ENCODE measurements around the gene NDFIP1. TPM values are rescaled to one million over a fixed set of nuclear protein-coding genes. Genes with fewer than 3 reads are reported as not detected.

The NDFIP1 gene, protein sequence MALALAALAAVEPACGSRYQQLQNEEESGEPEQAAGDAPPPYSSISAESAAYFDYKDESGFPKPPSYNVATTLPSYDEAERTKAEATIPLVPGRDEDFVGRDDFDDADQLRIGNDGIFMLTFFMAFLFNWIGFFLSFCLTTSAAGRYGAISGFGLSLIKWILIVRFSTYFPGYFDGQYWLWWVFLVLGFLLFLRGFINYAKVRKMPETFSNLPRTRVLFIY
- total RNA-seq (2014; rRNA removed; shearing (Covaris generic); ENCODE audit: low replicate concordance) = 40.5 and 41.3 TPM in 2 replicates

DNA sequence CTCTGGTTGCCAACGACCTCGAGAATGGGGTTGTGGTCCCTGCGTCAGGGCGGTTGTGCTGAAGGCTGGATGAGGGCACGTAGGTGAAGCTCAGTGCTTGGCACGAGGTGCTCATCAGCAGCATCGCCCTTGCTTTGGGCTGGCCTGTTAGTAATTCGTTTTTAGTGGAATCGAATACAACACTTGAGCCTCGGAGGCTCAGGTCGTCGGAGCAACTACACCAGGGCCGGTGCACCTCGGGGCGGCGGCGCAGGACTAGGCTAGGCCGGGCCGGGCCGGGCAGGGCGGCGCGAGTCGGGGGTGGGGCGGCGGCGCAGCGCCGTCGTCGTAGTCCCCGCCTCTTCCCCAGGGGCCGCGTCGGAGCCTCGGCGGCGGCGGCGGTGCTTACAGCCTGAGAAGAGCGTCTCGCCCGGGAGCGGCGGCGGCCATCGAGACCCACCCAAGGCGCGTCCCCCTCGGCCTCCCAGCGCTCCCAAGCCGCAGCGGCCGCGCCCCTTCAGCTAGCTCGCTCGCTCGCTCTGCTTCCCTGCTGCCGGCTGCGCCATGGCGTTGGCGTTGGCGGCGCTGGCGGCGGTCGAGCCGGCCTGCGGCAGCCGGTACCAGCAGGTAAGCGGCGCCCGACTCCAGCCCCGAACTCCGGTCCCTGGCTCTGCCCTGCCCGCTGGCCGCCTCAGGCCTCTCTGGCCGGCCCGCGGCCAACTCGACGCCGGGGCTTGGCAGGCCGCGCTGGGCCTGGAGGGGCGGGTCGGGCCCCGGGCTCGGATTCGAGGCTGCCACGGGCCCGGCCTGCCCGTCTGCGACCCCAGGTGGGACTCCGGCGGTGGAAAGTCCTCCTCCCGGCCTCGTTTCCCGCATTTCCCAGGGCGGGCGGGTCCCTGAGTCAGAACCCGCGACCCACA lies at the start of gene NDFIP1:
NDFIP1 (plus strand) TSS at position 348 of the 899 bp plus-strand sequence; CDS start at position 544, 196 bp downstream.
- Histone ChIP-seq H3K9me2 (replicated peaks; ENCODE audit: insufficient read depth, low read length) (no peaks in the 10 kb centered on the region), H4K20me1 (ENCODE audit: insufficient read depth, low read depth, low read length) (no peaks in the 10 kb centered on the region), H3K36me3 (ENCODE audit: insufficient read depth, low read length) (peaks cover 5% of the 10 kb centered on the region), H3K4me3 (ENCODE audit: low read length) (peak within 1 kb of the TSS; percentile 85), H3K27me3 (ENCODE audit: low read length) (no peaks in the 10 kb centered on the region), H3K27ac (ENCODE audit: low read length) (peak within 1 kb of the TSS; percentile 40), H3K4me1 (ENCODE audit: low read length) (peaks cover 15% of the 10 kb centered on the region), H3K4me2 (ENCODE audit: low read depth, low read length, poor library complexity, severe bottlenecking) (peak within 1 kb of the TSS; percentile 95), H3K79me2 (ENCODE audit: low read length) (peaks cover 47% of the 10 kb centered on the region), H2AFZ (ENCODE audit: low read length) (peak within 1 kb of the TSS; percentile 96), H3K9me3 (ENCODE audit: low read length) (no peaks in the 10 kb centered on the region), H3K9ac (ENCODE audit: low read length) (peak within 1 kb of the TSS; percentile 94)
- peak; percentile 93 for DNase-seq

DNA sequence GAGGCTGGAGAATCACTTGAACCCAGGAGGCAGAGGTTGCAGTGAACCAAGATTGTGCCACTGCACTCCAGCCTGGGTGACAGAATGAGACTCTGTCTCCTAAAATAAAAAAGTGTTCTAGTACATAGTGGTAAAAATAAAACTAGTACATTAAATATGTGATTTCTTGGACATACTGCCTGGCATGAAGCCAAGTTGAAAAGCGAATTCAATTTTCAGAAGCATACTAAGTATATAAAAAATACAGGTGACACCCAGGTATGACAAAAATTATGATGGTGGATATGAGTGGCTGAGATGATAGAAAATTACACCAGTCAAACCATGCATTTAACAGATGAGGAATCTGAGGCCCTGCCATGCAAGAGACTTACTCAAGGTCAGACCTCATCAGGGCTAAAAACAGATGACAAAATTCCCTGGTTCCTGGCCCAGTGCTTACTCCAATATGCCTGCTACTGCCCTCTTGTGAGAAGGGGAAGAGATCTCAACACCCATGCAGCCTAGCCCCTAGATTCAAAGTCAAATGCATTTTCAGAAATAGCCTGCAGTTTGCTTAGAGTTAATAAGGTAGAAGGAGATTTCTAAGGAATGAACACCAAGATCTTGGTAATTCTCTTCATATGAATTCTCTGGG lies 49.2 kb upstream of the NDFIP1 start:
- H3K27me3 ChIP-seq (ENCODE audit: low read length) = no peaks in the 10 kb centered on the region
- no peaks in the 10 kb centered on the region for H3K36me3 ChIP-seq (ENCODE audit: insufficient read depth, low read length)
- H2AFZ ChIP-seq (ENCODE audit: low read length) = no peak overlapping the region
- H3K27ac ChIP-seq (ENCODE audit: low read length) = no peak overlapping the region
- no peak overlapping the region for H3K4me2 ChIP-seq (ENCODE audit: low read depth, low read length, poor library complexity, severe bottlenecking)
- H3K9ac ChIP-seq (ENCODE audit: low read length) = no peak overlapping the region
- no peak overlapping the region for H3K4me3 ChIP-seq (ENCODE audit: low read length)
- no peaks in the 10 kb centered on the region for H3K9me3 ChIP-seq (ENCODE audit: low read length)
- no peak for DNase-seq
- no peaks in the 10 kb centered on the region for H3K9me2 ChIP-seq (replicated peaks; ENCODE audit: insufficient read depth, low read length)
- no peaks in the 10 kb centered on the region for H3K79me2 ChIP-seq (ENCODE audit: low read length)
- peaks cover 3% of the 10 kb centered on the region; the same call in 1 of the 2 replicates for H3K4me1 ChIP-seq (ENCODE audit: low read length)
- no peaks in the 10 kb centered on the region for H4K20me1 ChIP-seq (ENCODE audit: insufficient read depth, low read depth, low read length)

DNA sequence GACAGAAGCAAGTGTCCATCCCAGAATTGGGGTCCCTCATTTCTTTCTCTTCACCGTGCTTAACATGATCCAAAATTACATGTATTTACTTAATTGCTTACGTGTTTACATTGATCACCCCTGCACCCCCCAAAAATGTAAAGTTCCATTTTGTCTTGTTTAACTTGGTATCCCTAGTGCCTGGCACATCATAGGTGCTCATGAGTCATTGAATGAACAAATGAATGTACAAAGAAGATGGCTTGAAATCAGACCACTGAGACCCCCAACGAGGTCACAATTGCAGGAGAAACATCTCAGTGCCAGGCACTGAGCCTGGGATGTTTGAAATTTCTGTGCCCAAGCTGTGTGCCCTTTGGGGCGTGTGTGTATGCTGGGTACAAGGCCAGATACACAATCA lies 45.2 kb upstream of the NDFIP1 start:
- H3K27me3 ChIP-seq (ENCODE audit: low read length) = no peaks in the 10 kb centered on the region
- H3K79me2 ChIP-seq (ENCODE audit: low read length) = no peaks in the 10 kb centered on the region
- no peak overlapping the region; the same call in 1 of the 2 replicates for H2AFZ ChIP-seq (ENCODE audit: low read length)
- no peaks in the 10 kb centered on the region for H3K36me3 ChIP-seq (ENCODE audit: insufficient read depth, low read length)
- no peaks in the 10 kb centered on the region for H3K9me3 ChIP-seq (ENCODE audit: low read length)
- DNase-seq = no peak
- no peak overlapping the region for H3K9ac ChIP-seq (ENCODE audit: low read length)
- H4K20me1 ChIP-seq (ENCODE audit: insufficient read depth, low read depth, low read length) = no peaks in the 10 kb centered on the region
- no peaks in the 10 kb centered on the region for H3K9me2 ChIP-seq (replicated peaks; ENCODE audit: insufficient read depth, low read length)
- no peak overlapping the region for H3K4me3 ChIP-seq (ENCODE audit: low read length)
- no peaks in the 10 kb centered on the region for H3K4me1 ChIP-seq (ENCODE audit: low read length)
- no peak overlapping the region for H3K27ac ChIP-seq (ENCODE audit: low read length)
- H3K4me2 ChIP-seq (ENCODE audit: low read depth, low read length, poor library complexity, severe bottlenecking) = no peak overlapping the region

DNA sequence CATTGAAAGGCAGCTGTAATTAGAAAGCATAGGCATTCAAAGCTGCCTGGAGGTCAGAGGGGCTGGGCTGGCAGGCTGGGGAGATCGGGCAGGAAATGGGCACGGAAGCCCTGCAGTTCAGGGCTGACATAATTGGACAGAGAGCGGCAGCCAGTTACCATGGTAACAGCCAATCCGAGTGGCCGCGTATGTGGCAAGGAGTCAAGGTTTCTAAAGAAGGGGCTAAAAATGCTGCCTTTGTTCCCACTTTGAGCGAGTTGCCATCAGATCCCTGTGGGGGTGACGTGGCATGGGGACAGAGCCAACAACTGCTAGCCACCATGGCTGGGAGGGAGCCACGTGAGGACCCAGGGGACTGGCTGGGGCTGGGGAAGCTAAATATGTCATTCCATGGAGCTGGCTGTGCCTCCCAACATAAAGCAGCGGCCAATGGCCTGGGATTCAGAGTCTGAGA lies 44.7 kb upstream of the NDFIP1 start:
- Histone ChIP-seq H3K79me2 (ENCODE audit: low read length) (no peaks in the 10 kb centered on the region), H3K4me3 (ENCODE audit: low read length) (no peak overlapping the region), H3K9ac (ENCODE audit: low read length) (no peak overlapping the region), H3K4me1 (ENCODE audit: low read length) (no peaks in the 10 kb centered on the region), H4K20me1 (ENCODE audit: insufficient read depth, low read depth, low read length) (no peaks in the 10 kb centered on the region), H2AFZ (ENCODE audit: low read length) (no peak overlapping the region; the same call in 1 of the 2 replicates), H3K27ac (ENCODE audit: low read length) (no peak overlapping the region), H3K27me3 (ENCODE audit: low read length) (no peaks in the 10 kb centered on the region), H3K36me3 (ENCODE audit: insufficient read depth, low read length) (no peaks in the 10 kb centered on the region), H3K4me2 (ENCODE audit: low read depth, low read length, poor library complexity, severe bottlenecking) (no peak overlapping the region), H3K9me3 (ENCODE audit: low read length) (no peaks in the 10 kb centered on the region), H3K9me2 (replicated peaks; ENCODE audit: insufficient read depth, low read length) (no peaks in the 10 kb centered on the region)
- no peak for DNase-seq

DNA sequence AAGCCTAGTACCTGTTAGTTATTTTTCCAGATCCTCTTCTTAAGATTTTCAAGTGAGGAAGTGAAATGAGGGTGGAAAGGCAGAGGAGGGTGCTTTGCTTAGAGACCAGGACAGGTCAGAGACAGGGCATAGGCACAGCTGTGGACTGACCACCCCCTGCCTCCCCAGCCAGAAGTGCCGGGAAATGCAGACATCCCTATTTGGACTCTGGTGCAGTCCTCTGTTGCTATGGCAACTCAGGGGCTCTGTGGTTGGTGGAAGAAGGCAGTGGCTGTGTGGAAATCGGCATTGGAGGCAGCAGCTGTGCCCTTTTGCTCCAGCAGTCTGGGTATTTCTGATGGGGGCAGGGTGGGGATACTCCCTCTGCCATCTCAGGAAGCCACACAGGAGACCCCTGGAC lies 43.3 kb upstream of the NDFIP1 start:
- H3K4me1 ChIP-seq (ENCODE audit: low read length) = no peaks in the 10 kb centered on the region
- no peak overlapping the region for H3K27ac ChIP-seq (ENCODE audit: low read length)
- DNase-seq = no peak
- no peak overlapping the region for H3K9ac ChIP-seq (ENCODE audit: low read length)
- H3K9me2 ChIP-seq (replicated peaks; ENCODE audit: insufficient read depth, low read length) = no peaks in the 10 kb centered on the region
- H3K4me3 ChIP-seq (ENCODE audit: low read length) = no peak overlapping the region
- no peaks in the 10 kb centered on the region for H3K79me2 ChIP-seq (ENCODE audit: low read length)
- H2AFZ ChIP-seq (ENCODE audit: low read length) = no peak overlapping the region
- no peaks in the 10 kb centered on the region for H4K20me1 ChIP-seq (ENCODE audit: insufficient read depth, low read depth, low read length)
- no peaks in the 10 kb centered on the region for H3K36me3 ChIP-seq (ENCODE audit: insufficient read depth, low read length)
- no peaks in the 10 kb centered on the region for H3K9me3 ChIP-seq (ENCODE audit: low read length)
- no peaks in the 10 kb centered on the region for H3K27me3 ChIP-seq (ENCODE audit: low read length)
- no peak overlapping the region for H3K4me2 ChIP-seq (ENCODE audit: low read depth, low read length, poor library complexity, severe bottlenecking)

DNA sequence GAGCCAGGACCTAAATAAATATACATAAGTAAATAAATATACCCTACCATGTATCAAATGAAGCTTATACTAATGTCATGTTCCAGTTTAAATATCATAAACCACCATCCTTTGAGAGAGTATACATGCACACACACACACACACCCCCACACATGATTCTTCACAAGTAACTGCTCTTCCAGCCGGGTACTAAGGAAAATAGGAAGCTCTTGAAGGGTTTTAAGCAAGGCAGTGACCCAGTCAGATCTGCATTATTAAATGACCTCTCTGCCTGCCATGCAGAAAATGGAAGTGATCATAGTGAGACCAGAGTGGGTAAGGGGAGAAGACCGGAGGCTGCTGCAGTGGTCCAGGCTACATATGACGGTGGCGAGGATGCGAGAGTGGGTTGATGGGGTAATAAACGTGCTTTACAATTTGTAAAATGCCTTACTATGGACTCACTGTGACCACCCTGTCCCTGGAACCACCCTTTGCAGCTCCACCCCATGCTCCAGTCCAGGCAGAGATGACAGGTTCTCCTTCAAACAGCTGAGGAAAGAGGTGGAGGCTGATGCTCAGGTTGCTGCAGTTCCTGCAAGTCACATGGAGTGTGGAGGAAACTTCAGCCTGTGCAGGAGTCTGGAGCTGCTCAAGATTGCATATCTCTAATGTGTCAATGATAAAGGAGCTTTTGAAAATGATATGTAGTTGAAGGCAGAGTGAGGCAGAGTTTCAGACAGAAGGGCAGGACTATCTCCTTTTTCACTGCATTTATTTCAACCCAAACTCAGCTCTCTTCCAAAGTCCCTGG lies 38.8 kb upstream of the NDFIP1 start:
- Histone ChIP-seq H3K4me3 (ENCODE audit: low read length) (no peak overlapping the region), H3K9me3 (ENCODE audit: low read length) (no peaks in the 10 kb centered on the region), H4K20me1 (ENCODE audit: insufficient read depth, low read depth, low read length) (no peaks in the 10 kb centered on the region), H3K79me2 (ENCODE audit: low read length) (no peaks in the 10 kb centered on the region), H2AFZ (ENCODE audit: low read length) (no peak overlapping the region), H3K4me1 (ENCODE audit: low read length) (no peaks in the 10 kb centered on the region), H3K9me2 (replicated peaks; ENCODE audit: insufficient read depth, low read length) (no peaks in the 10 kb centered on the region), H3K36me3 (ENCODE audit: insufficient read depth, low read length) (no peaks in the 10 kb centered on the region), H3K4me2 (ENCODE audit: low read depth, low read length, poor library complexity, severe bottlenecking) (no peak overlapping the region), H3K27ac (ENCODE audit: low read length) (no peak overlapping the region), H3K9ac (ENCODE audit: low read length) (no peak overlapping the region), H3K27me3 (ENCODE audit: low read length) (no peaks in the 10 kb centered on the region)
- DNase-seq = no peak

DNA sequence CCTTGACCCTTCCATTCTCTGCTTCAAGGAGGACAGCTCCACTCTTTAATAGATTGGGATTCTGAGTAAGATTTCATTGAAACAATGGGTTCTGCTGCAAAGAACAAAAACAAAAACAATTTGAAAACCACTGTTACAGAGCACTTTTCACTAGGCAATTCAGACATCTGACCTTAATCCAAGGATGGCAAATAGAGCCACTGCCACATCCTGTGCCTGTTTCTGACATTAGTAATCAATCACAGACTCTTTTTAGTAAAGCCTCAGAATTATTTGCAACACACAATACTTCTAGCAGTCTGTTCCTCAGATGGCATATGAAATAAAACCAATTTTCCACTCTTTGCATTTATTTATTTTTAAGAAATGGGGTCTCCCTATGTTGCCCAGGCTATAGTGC lies 37.8 kb upstream of the NDFIP1 start:
- Histone ChIP-seq H3K9me2 (replicated peaks; ENCODE audit: insufficient read depth, low read length) (no peaks in the 10 kb centered on the region), H3K4me1 (ENCODE audit: low read length) (no peaks in the 10 kb centered on the region), H4K20me1 (ENCODE audit: insufficient read depth, low read depth, low read length) (no peaks in the 10 kb centered on the region), H3K79me2 (ENCODE audit: low read length) (no peaks in the 10 kb centered on the region), H3K9me3 (ENCODE audit: low read length) (no peaks in the 10 kb centered on the region), H3K4me2 (ENCODE audit: low read depth, low read length, poor library complexity, severe bottlenecking) (no peak overlapping the region), H3K9ac (ENCODE audit: low read length) (no peak overlapping the region), H3K4me3 (ENCODE audit: low read length) (no peak overlapping the region), H3K27ac (ENCODE audit: low read length) (no peak overlapping the region), H3K27me3 (ENCODE audit: low read length) (no peaks in the 10 kb centered on the region), H3K36me3 (ENCODE audit: insufficient read depth, low read length) (no peaks in the 10 kb centered on the region), H2AFZ (ENCODE audit: low read length) (no peak overlapping the region)
- DNase-seq = no peak
